ENCODE measurements around the gene TLR6.

Gene TLR6, protein sequence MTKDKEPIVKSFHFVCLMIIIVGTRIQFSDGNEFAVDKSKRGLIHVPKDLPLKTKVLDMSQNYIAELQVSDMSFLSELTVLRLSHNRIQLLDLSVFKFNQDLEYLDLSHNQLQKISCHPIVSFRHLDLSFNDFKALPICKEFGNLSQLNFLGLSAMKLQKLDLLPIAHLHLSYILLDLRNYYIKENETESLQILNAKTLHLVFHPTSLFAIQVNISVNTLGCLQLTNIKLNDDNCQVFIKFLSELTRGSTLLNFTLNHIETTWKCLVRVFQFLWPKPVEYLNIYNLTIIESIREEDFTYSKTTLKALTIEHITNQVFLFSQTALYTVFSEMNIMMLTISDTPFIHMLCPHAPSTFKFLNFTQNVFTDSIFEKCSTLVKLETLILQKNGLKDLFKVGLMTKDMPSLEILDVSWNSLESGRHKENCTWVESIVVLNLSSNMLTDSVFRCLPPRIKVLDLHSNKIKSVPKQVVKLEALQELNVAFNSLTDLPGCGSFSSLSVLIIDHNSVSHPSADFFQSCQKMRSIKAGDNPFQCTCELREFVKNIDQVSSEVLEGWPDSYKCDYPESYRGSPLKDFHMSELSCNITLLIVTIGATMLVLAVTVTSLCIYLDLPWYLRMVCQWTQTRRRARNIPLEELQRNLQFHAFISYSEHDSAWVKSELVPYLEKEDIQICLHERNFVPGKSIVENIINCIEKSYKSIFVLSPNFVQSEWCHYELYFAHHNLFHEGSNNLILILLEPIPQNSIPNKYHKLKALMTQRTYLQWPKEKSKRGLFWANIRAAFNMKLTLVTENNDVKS

DNA sequence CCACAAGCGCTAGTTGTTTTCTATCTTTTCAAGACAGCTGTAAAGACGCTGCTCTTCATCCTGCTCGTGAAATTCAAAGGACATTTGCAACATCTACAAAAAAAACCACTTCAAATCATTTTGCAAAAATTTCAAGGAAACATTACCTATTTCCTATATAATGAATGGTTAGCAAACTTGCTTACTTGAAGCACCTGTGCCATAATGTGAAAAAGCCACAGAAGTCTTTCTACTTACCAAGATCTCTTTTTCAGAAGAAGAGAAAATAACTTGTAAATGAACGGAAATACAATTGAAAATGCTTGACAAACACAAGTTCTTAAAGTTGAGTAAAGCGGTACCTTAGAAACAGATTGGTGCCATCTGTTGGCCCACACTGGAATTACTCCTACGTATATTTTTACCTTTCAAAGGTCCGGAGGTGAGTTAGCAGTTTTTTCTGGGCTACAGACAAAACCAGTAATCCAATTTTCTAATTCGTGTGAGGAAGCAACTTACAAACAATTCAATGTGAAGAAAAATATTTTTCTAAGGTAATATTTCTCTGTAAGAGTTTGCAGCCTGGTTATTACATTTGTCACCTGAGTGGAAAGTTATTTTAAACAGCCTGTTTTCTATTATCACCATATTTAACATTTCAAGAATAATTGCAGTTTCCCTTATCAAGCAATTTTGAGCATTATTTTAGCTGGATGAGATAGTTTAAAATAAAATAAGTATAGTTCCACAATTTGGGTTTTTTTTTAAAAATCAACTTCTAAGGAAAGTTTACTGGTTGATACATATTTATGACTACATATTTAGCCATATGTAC is at the start of gene TLR6:
TLR6 (minus strand) TSS at position 294 of the 814 bp plus-strand sequence. CDS start 27,344 bp downstream, outside the sequence.
- H3K4me3 ChIP-seq (ENCODE audit: low read length, poor library complexity, severe bottlenecking) = peak within 1 kb of the TSS; percentile 63
- no peaks in the 10 kb centered on the region for H3K9me2 ChIP-seq (replicated peaks; ENCODE audit: low read depth, low read length)
- no peaks in the 10 kb centered on the region for H3K27me3 ChIP-seq (ENCODE audit: insufficient read depth, low read length, poor library complexity, severe bottlenecking)
- H4K20me1 ChIP-seq (ENCODE audit: insufficient read depth, low read length, poor library complexity, severe bottlenecking) = no peaks in the 10 kb centered on the region
- H3K9ac ChIP-seq (ENCODE audit: low read depth, low read length, poor library complexity, severe bottlenecking) = no peak within 1 kb of the TSS
- H3F3A ChIP-seq (ENCODE audit: low read depth) = no peaks in the 10 kb centered on the region; the same call in 1 of the 2 replicates
- H3K4me1 ChIP-seq (ENCODE audit: insufficient read depth, low read length, poor library complexity, severe bottlenecking) = peaks cover 10% of the 10 kb centered on the region
- H2AFZ ChIP-seq (ENCODE audit: low read length) = peak within 1 kb of the TSS; percentile 69
- peak within 1 kb of the TSS; percentile 77 for H3K4me2 ChIP-seq (ENCODE audit: low read depth, low read length, poor library complexity, severe bottlenecking)
- no peaks in the 10 kb centered on the region for H3K79me2 ChIP-seq (ENCODE audit: insufficient read depth, low read length)
- TF ChIP-seq EZH2phosphoT487 (IDR thresholded peaks at IDR 0.05; ENCODE audit: borderline replicate concordance) = no peak
- TF ChIP-seq, protein P1, sequence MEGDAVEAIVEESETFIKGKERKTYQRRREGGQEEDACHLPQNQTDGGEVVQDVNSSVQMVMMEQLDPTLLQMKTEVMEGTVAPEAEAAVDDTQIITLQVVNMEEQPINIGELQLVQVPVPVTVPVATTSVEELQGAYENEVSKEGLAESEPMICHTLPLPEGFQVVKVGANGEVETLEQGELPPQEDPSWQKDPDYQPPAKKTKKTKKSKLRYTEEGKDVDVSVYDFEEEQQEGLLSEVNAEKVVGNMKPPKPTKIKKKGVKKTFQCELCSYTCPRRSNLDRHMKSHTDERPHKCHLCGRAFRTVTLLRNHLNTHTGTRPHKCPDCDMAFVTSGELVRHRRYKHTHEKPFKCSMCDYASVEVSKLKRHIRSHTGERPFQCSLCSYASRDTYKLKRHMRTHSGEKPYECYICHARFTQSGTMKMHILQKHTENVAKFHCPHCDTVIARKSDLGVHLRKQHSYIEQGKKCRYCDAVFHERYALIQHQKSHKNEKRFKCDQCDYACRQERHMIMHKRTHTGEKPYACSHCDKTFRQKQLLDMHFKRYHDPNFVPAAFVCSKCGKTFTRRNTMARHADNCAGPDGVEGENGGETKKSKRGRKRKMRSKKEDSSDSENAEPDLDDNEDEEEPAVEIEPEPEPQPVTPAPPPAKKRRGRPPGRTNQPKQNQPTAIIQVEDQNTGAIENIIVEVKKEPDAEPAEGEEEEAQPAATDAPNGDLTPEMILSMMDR (conservative IDR thresholded peaks at IDR 0.05; ENCODE audit: low read length) = peak; percentile 84
- H3K36me3 ChIP-seq (ENCODE audit: insufficient read depth, low read length) = no peaks in the 10 kb centered on the region
- H3K9me3 ChIP-seq (ENCODE audit: insufficient read depth, low read depth, low read length) = no peaks in the 10 kb centered on the region

DNA sequence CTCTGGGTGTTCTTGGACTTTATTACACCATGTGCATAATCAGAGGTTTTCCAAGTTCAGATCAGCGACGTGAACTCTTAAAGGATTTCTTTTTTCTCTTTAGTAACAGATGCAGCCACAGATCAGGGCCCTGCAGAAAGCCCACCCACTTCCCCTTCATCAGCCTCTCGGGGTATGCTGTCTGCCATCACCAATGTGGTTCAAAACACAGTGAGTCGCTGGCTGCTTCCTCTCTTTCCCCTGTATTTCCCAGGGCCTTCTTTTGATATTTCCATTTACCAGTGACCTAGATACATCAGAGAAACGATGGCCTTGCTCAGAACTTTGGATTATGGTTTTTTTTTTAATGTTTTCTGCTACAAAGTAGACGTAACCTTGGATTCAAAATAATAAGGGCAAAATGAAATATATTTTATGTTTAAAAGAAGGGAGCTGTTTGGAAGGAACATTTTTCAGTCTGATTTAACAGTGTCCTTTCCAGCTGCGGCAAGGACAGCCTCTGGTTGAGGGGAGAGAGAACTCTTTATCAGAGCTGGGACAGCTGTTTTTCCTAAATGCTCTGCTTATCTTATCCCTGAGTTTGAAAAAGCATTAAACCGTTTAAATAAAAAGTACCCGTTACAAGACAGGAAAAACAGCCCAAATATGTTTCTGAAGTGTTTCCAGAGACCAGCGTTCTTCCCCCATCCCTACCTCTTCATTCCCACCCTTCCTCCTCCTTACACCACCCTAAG is 49.2 kb upstream of the TLR6 start:
- Histone ChIP-seq H3K9me2 (replicated peaks; ENCODE audit: low read depth, low read length) (no peaks in the 10 kb centered on the region), H3K36me3 (ENCODE audit: insufficient read depth, low read length) (no peaks in the 10 kb centered on the region), H4K20me1 (ENCODE audit: insufficient read depth, low read length, poor library complexity, severe bottlenecking) (no peaks in the 10 kb centered on the region), H3K4me2 (ENCODE audit: low read depth, low read length, poor library complexity, severe bottlenecking) (peak overlapping the region; percentile 40), H3K4me3 (ENCODE audit: low read length, poor library complexity, severe bottlenecking) (no peak overlapping the region), H3K9me3 (ENCODE audit: insufficient read depth, low read depth, low read length) (no peaks in the 10 kb centered on the region), H3K9ac (ENCODE audit: low read depth, low read length, poor library complexity, severe bottlenecking) (peak overlapping the region; percentile 13), H3K4me1 (ENCODE audit: insufficient read depth, low read length, poor library complexity, severe bottlenecking) (peaks cover 12% of the 10 kb centered on the region), H3F3A (ENCODE audit: low read depth) (no peaks in the 10 kb centered on the region), H2AFZ (ENCODE audit: low read length) (peak overlapping the region; percentile 76), H3K79me2 (ENCODE audit: insufficient read depth, low read length) (no peaks in the 10 kb centered on the region), H3K27me3 (ENCODE audit: insufficient read depth, low read length, poor library complexity, severe bottlenecking) (no peaks in the 10 kb centered on the region)
- TF ChIP-seq, protein P1 (conservative IDR thresholded peaks at IDR 0.05; ENCODE audit: low read length) = no peak
- TF ChIP-seq EZH2phosphoT487 (IDR thresholded peaks at IDR 0.05; ENCODE audit: borderline replicate concordance) = no peak

DNA sequence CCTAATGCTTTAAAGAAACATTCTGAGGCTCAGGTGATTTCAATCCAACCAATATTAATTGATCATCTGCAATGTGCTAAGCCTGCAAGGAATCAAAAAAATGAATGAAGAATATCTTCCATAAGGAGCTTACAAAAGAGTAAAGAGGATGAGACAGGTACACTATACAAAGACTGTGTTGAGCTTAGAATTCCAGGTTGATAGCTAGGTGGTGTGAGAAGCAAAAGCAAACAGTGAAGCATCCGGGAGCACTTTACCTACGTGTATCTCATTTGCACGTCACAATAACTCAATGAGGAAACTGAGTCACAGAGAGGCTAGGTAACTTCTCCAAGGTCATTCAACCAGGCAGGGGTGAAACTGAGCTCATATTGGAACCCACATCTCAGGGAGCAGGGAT is 48.1 kb upstream of the TLR6 start:
- Histone ChIP-seq H3K9me3 (ENCODE audit: insufficient read depth, low read depth, low read length) (no peaks in the 10 kb centered on the region), H4K20me1 (ENCODE audit: insufficient read depth, low read length, poor library complexity, severe bottlenecking) (no peaks in the 10 kb centered on the region), H3F3A (ENCODE audit: low read depth) (no peaks in the 10 kb centered on the region), H3K4me3 (ENCODE audit: low read length, poor library complexity, severe bottlenecking) (no peak overlapping the region), H3K4me2 (ENCODE audit: low read depth, low read length, poor library complexity, severe bottlenecking) (no peak overlapping the region), H3K27me3 (ENCODE audit: insufficient read depth, low read length, poor library complexity, severe bottlenecking) (no peaks in the 10 kb centered on the region), H3K79me2 (ENCODE audit: insufficient read depth, low read length) (no peaks in the 10 kb centered on the region), H3K9ac (ENCODE audit: low read depth, low read length, poor library complexity, severe bottlenecking) (no peak overlapping the region), H2AFZ (ENCODE audit: low read length) (peak overlapping the region; percentile 38; the same call in 1 of the 2 replicates), H3K4me1 (ENCODE audit: insufficient read depth, low read length, poor library complexity, severe bottlenecking) (peaks cover 12% of the 10 kb centered on the region), H3K36me3 (ENCODE audit: insufficient read depth, low read length) (no peaks in the 10 kb centered on the region), H3K9me2 (replicated peaks; ENCODE audit: low read depth, low read length) (no peaks in the 10 kb centered on the region)
- TF ChIP-seq, protein P1 (conservative IDR thresholded peaks at IDR 0.05; ENCODE audit: low read length) = no peak
- no peak for TF ChIP-seq EZH2phosphoT487 (IDR thresholded peaks at IDR 0.05; ENCODE audit: borderline replicate concordance)

Data from Loucy (cell line).